GM18870 (cell line): ENCODE results near the gene DEFB114.

Experiments used
- ATAC-seq: cut with Tn5 transposase; IDR thresholded peaks from one replicate; pipeline ENCODE4 v1.9.1; 2021; ENCODE audit warnings: moderate library complexity; ENCODE audit not compliant: unreplicated experiment

The DEFB114 gene

GRCh38 chr6:49937811-49938210 lies 26.2 kb downstream of the DEFB114 start:
- no peak for ATAC-seq

GRCh38 chr6:49937017-49937416 lies 26.9 kb downstream of the DEFB114 start:
- no peak for ATAC-seq

GRCh38 chr6:49935387-49935786 lies 28.6 kb downstream of the DEFB114 start:
- ATAC-seq = no peak

GRCh38 chr6:49934770-49935169 lies 29.2 kb downstream of the DEFB114 start:
- no peak for ATAC-seq

GRCh38 chr6:49933526-49933925 lies 30.4 kb downstream of the DEFB114 start:
- ATAC-seq = no peak

GRCh38 chr6:49929340-49929739 lies 34.6 kb downstream of the DEFB114 start:
- ATAC-seq = no peak

- no peak for ATAC-seq
These were observed 40.1 kb downstream of the DEFB114 start for GRCh38 chr6:49923826-49924225.

- no peak for ATAC-seq
These were observed 43.9 kb downstream of the DEFB114 start for GRCh38 chr6:49919935-49920644.

- ATAC-seq = no peak
These were observed 44.7 kb downstream of the DEFB114 start for GRCh38 chr6:49919261-49919660.

GRCh38 chr6:49918787-49919186 lies 45.2 kb downstream of the DEFB114 start:
- ATAC-seq = no peak

- no peak for ATAC-seq
These were observed 48.9 kb downstream of the DEFB114 start for GRCh38 chr6:49915035-49915434.

GRCh38 chr6:49913636-49914375 lies 50.2 kb downstream of the DEFB114 start:
- no peak for ATAC-seq

GRCh38 chr6:49912196-49912595 lies 51.8 kb downstream of the DEFB114 start:
- no peak for ATAC-seq

- no peak for ATAC-seq
These were observed 52.7 kb downstream of the DEFB114 start for GRCh38 chr6:49911252-49911651.
